Vagina (tissue), 2 donors: ENCODE measurements around the gene EIF3D.

Experiments used
- POLR2A ChIP-seq, 2 donors: fragments of 450-650 bp; IDR thresholded peaks; one replicate each; pipeline ENCODE4 v1.6.1; 2017; ENCODE audit warnings: antibody characterized with exemption in 2 of 2, mild to moderate bottlenecking in 2 of 2, moderate library complexity in 2 of 2
- POLR2AphosphoS5 ChIP-seq, 2 donors: sonication (generic); formaldehyde crosslinking; IDR thresholded peaks; one replicate each; pipeline ENCODE4 v1.9.0; 2017; ENCODE audit warnings: antibody characterized with exemption in 2 of 2, mild to moderate bottlenecking in 2 of 2, low read depth in 1 of 2; ENCODE audit not compliant: insufficient read depth in 1 of 2
- TF ChIP-seq, protein P1 (sequence below), 3 experiments: fragments of 450-650 bp in 2 of 3; fragments of 200-600 bp in 1 of 3; sonication (generic) in 1 of 3; IDR thresholded peaks; one replicate each; pipeline ENCODE4 v1.5.1; 2017 to 2019; ENCODE audit warnings: antibody characterized with exemption in 3 of 3, mild to moderate bottlenecking in 2 of 3, moderate library complexity in 2 of 3

DNA sequence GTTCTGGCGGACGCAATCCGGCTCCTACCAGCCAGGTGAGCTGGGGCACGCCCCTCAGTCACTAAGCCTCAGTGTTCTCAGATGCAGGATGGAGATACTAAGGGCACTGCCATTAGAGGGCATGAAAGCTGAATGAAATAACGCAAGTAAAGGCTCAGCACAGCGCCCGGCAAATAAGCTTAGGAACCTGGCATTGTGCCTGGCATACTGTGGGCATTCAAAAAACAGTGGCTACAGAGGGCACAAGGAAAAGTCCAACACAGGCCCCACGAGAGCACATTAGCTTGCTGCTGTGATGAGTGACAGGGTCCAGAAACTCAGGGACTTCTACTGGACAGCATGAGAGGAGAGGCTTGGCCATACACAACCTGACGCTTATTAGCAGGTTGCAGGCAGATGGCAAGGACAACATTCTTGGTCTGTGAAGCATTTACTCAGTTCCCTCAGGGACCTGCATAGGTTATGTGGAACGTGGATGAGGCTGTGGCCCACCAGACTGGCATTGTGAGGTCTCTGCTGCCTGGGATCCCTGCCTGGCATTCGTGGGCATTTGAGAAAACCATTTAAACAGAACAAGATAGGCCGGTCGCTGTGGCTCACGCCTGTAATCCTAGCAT lies 59.8 kb downstream of the EIF3D start:
- TF ChIP-seq, protein P1, sequence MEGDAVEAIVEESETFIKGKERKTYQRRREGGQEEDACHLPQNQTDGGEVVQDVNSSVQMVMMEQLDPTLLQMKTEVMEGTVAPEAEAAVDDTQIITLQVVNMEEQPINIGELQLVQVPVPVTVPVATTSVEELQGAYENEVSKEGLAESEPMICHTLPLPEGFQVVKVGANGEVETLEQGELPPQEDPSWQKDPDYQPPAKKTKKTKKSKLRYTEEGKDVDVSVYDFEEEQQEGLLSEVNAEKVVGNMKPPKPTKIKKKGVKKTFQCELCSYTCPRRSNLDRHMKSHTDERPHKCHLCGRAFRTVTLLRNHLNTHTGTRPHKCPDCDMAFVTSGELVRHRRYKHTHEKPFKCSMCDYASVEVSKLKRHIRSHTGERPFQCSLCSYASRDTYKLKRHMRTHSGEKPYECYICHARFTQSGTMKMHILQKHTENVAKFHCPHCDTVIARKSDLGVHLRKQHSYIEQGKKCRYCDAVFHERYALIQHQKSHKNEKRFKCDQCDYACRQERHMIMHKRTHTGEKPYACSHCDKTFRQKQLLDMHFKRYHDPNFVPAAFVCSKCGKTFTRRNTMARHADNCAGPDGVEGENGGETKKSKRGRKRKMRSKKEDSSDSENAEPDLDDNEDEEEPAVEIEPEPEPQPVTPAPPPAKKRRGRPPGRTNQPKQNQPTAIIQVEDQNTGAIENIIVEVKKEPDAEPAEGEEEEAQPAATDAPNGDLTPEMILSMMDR (IDR thresholded peaks at IDR 0.05) = no peak
- TF ChIP-seq POLR2AphosphoS5 (IDR thresholded peaks at IDR 0.05; ENCODE audit: insufficient read depth in 1 of 2, low read depth in 1 of 2) = no peak
- no peak for TF ChIP-seq POLR2A (IDR thresholded peaks at IDR 0.05)
